SKM-1 (cell line): ENCODE results near the gene GATA5.
"Not testable (repeated sequence)": the region's sequence is repeated elsewhere in the genome, so short reads cannot be mapped to it uniquely, and the experiment has no call there.

Experiments
- DNase-seq: peaks from one replicate; lab custom pipeline; 2025; ENCODE audit not compliant: unreplicated experiment; lab: John Stamatoyannopoulos, UW

Gene GATA5

GRCh38 chr20:62433658-62434497, 41.9 kb downstream of the GATA5 start:
- no peak for DNase-seq

DNA sequence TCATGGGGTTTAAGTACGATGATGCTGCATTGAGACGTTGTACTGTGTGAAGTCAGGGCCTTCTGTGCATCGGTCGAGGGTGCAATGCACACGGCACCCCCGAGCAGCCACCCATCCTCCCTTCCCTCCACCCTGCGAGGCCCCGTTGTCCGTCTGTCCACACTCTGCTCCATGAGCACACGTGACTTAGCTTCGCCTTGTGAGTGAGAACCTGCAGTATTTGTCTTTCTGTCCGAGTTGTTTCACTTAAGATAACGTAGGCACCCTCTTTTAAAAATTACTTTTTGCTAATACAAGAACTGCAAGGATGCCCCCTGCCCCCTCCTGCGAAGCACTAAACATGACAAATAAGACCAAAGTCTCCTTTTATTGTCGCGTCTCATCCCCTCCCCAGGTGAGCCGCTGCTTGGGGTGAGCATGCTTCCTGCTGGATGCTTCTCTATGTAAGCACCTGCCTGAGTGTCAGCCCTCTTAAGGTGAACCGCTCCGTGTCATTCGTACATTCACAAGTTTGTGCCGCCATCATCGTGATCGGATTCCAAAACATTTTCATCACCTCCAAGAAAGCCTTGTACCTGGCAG, 44.8 kb downstream of the GATA5 start:
- no peak for DNase-seq

GRCh38 chr20:62430311-62430853, 45.4 kb downstream of the GATA5 start:
- DNase-seq = no peak

DNA sequence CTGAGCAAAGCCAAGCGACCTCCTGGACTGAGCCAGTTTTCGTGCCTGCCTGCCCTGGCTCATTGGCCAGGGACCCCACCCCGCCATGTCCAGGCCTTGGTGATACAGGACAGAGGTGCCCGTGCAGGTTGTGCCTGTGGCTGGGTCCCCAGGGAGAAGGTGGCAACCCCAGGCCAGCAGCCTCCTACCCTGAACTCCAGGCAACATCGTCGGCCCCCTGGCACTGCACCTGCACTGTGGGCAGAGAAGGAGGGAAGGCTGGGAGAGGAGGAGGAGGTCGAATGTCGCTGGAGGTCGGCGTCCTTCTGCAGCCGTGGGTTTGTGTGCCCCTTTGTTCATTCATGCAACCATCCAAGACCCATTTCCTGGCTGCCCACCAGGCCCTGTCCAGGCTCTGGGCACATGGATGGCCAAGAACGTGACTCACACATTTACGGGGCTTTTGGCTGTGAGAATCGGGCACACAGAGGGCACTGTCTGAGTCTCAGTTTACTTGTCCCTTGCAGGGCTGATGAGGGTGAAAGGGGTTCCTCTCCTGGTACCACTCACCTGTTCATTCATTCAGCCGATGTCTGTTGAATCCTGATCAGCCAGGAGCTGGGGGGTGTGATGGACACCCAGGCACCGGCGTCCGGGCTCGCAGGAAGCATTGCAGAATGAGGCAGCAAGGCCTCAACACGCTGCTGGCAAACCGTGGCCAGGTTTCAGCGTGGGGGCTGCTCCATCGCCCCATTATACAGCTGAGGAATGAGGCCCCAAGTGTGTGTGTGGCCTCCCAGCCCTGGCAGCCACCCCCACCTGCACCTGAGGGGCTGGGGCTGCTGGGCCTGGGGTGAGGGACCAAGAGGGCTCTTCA, 46.1 kb downstream of the GATA5 start:
- no peak for DNase-seq

DNA sequence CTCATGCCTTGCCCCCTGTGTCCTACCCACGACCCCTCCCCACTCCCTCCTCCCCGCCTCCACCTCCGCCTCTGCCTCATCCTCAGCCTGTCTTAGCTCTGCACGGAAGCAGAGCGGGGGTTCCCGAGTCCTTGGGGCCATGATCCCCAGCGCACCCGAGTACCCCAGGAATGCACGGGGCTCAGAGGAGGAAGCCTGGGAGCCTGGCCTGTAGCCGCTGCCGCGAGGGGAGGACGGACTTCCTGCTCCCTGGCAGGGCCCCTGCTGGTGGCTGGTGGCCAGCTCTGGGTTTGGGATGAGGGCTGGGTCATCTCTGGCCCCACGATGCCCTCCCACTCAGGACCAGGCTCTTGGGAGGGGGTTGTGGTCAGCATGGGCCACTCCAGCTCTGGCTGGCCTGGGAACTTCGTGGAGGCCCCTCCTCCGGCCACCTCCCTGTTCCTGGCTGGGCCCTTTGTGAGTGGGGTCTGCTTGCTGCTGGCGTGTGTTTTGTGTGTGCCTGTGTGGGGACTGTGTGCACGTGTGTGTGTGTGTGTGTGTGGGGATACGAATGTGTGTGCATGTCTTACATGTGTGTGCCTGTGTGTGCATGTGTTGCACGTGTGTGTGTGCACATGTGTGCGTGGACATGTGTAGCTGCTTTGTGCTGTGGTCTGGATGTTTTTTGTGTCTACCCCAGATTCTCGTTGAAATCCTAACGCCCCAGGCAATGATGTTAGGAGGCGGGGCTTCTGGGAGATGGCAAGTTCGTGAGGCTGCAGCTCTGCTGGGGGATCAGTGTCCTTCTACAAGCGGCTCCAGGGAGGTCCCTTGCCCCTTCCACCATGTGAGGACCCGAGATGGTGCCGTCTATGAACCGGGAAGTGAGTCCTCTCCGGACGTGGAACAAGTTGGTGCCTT, 47.1 kb downstream of the GATA5 start:
- no peak for DNase-seq

GRCh38 chr20:62428002-62428372, 47.8 kb downstream of the GATA5 start:
- DNase-seq = no peak

- DNase-seq = no peak
These were observed 48.4 kb downstream of the GATA5 start, which contains the start of gene RBBP8NL for GRCh38 chr20:62427172-62428001. RBBP8NL (minus strand) TSS chr20:62427539; CDS start chr20:62419647, 7,892 bp downstream.

DNA sequence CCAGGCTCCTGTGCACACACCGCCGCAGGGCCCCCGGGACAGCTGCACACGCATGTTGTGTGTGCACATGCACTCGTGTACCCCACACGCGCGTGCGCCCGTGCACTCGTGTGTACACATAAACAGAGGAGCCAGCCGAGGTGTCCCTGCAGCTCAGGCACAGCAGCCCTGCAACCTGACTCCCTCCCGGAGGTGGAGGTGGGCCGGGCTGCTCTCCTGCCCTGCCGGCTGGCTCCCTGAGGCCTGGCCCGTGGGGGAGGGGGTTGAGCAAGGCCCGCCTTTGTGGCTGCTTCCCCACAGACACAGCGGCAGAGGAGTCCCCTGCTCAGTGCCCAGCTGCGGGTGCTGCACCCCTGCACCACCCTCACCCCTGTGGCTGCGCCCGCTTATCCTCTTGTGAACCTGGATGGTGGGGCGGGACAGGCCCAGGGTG, 49.1 kb downstream of the GATA5 start:
- DNase-seq = no peak

- DNase-seq = not testable (repeated sequence)
These were observed 49.8 kb downstream of the GATA5 start for GRCh38 chr20:62426059-62426348.

- no peak for DNase-seq
These were observed 50.3 kb downstream of the GATA5 start for GRCh38 chr20:62425281-62426058.

- DNase-seq = no peak
These were observed 51.3 kb downstream of the GATA5 start for GRCh38 chr20:62424249-62425107.

DNA sequence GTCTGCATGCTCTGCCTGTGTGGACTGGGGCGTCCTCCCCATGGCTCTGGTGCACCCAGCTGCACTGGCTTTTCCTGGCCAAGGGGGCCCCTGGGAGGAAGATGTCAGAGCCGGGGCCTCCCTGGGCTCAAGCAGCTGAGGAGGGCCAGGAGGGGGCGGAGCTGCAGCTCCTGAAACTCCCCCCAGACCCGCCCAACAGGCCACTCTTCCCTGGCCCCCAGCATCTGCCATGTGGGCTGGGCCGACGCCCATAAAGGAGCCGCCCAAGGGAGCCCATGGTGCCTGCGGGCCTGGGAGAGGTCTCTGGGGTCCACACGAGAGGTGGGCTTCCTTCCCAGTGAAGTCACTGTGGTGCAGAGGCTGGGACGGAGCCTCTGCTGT, 52.5 kb downstream of the GATA5 start:
- DNase-seq = no peak

GRCh38 chr20:62422636-62423325, 53.0 kb downstream of the GATA5 start:
- no peak for DNase-seq

GRCh38 chr20:62421716-62421990, 54.1 kb downstream of the GATA5 start:
- no peak for DNase-seq

- no peak for DNase-seq
These were observed 54.7 kb downstream of the GATA5 start for GRCh38 chr20:62420846-62421715.

DNA sequence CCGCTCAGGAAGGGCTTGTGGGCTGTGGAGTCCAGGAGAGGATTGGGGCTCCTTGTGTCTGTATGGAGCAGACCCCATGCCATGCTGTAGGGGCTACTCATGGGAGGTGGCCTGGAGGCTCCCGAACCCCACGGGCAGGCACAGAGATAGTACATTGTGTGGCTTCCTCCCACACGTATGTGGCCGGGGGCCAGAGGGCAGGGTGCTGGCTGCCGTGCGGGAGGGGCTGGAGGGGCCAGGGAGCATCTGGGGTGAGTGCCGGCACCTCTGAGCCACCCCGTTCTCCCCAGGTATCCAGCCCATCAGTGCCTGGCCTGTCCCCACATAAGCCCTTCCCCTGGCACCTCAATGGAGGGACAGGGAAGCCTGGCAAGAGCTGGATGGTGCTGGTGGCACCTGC, 56.0 kb downstream of the GATA5 start:
- DNase-seq = no peak
